ENCODE results near the gene COPS7B.

GRCh38 chr2:231743376-231744116, 42.7 kb upstream of the COPS7B start:
- TF ChIP-seq POLR2A (IDR thresholded peaks at IDR 0.05; ENCODE audit: low read depth, low read length) (no peak), POLR2AphosphoS5 (IDR thresholded peaks at IDR 0.05; ENCODE audit: low read depth, low read length) (no peak)
